OCI-LY3 (cell line): Measurements from ENCODE around the gene TH.

ENCODE experiments used
- H2AFZ ChIP-seq: fragments of 200-600, 300-600 bp; shearing (Covaris generic); 2 replicates; pipeline ENCODE4 v1.6.0; 2014; ENCODE audit warnings: antibody characterized with exemption, low read depth, low read length
- H3K27ac ChIP-seq: fragments of 200-600, 300-600 bp; sonication (generic); 2 replicates; pipeline ENCODE4 v1.5.1; 2014; ENCODE audit warnings: mild to moderate bottlenecking, low read length, moderate library complexity, mixed read lengths
- H3K27me3 ChIP-seq: fragments of 200-600, 300-600 bp; sonication (generic); 2 replicates; pipeline ENCODE4 v1.6.1; 2014; ENCODE audit warnings: low read depth, low read length, mixed read lengths
- H3K36me3 ChIP-seq: fragments of 200-600, 300-600 bp; sonication (generic); replicated peaks from 2 replicates; pipeline ENCODE3; 2014; ENCODE audit warnings: low read depth, low read length, mixed read lengths
- H3K4me1 ChIP-seq: fragments of 300-600, 200-600 bp; sonication (generic); 2 replicates; pipeline ENCODE4 v1.6.1; 2014; ENCODE audit warnings: low read length, mixed read lengths
- H3K4me2 ChIP-seq: fragments of 200-600, 300-600 bp; sonication (generic); 2 replicates; pipeline ENCODE4 v1.6.1; 2014; ENCODE audit warnings: low read length, mixed read lengths
- H3K4me3 ChIP-seq: fragments of 300-600, 200-600 bp; sonication (generic); 2 replicates; pipeline ENCODE4 v1.5.1; 2014; ENCODE audit warnings: antibody characterized with exemption, mild to moderate bottlenecking, low read length, moderate library complexity
- H3K79me2 ChIP-seq: fragments of 300-600, 200-600 bp; shearing (Covaris generic); 2 replicates; pipeline ENCODE4 v1.6.1; 2014; ENCODE audit warnings: mild to moderate bottlenecking, low read length, mixed read lengths
- H3K9ac ChIP-seq: fragments of 300-600, 200-600 bp; shearing (Covaris generic); 2 replicates; pipeline ENCODE4 v1.6.0; 2014; ENCODE audit warnings: mild to moderate bottlenecking, low read length, moderate library complexity
- H3K9me3 ChIP-seq: fragments of 200-600, 300-600 bp; shearing (Covaris generic); 2 replicates; pipeline ENCODE4 v1.6.1; 2014; ENCODE audit warnings: low read length, mixed read lengths; ENCODE audit not compliant: insufficient read depth
- H4K20me1 ChIP-seq: fragments of 200-600, 300-600 bp; sonication (generic); 2 replicates; pipeline ENCODE4 v1.6.1; 2016; ENCODE audit warnings: low read length, mixed read lengths; ENCODE audit not compliant: insufficient read depth
- CTCF ChIP-seq: fragments of 200-600, 300-600 bp; sonication (generic); IDR thresholded peaks from 2 replicates; pipeline ENCODE4 v1.5.1; 2014; ENCODE audit warnings: antibody characterized with exemption, low read length, low read depth
- EZH2phosphoT487 ChIP-seq: fragments of 200-600 bp; shearing (Covaris generic); IDR thresholded peaks from 2 replicates; pipeline ENCODE4 v1.6.1; 2018; ENCODE audit warnings: antibody characterized with exemption, mixed run types, low read depth

TH gene

GRCh38 chr11:2169005-2169378 is 2.6 kb downstream of the TH start:
- H3K4me2 ChIP-seq, result no peak overlapping the region
- no peaks in the 10 kb centered on the region for H3K27me3 ChIP-seq
- no peaks in the 10 kb centered on the region for H4K20me1 ChIP-seq
- H2AFZ ChIP-seq, result no peak overlapping the region
- no peak overlapping the region for H3K9ac ChIP-seq
- no peak for TF ChIP-seq CTCF
- TF ChIP-seq EZH2phosphoT487, result no peak
- no peaks in the 10 kb centered on the region for H3K4me1 ChIP-seq
- H3K9me3 ChIP-seq, result no peaks in the 10 kb centered on the region
- no peak overlapping the region for H3K27ac ChIP-seq
- no peaks in the 10 kb centered on the region for H3K36me3 ChIP-seq
- H3K79me2 ChIP-seq, result no peaks in the 10 kb centered on the region
- H3K4me3 ChIP-seq, result no peak overlapping the region

DNA sequence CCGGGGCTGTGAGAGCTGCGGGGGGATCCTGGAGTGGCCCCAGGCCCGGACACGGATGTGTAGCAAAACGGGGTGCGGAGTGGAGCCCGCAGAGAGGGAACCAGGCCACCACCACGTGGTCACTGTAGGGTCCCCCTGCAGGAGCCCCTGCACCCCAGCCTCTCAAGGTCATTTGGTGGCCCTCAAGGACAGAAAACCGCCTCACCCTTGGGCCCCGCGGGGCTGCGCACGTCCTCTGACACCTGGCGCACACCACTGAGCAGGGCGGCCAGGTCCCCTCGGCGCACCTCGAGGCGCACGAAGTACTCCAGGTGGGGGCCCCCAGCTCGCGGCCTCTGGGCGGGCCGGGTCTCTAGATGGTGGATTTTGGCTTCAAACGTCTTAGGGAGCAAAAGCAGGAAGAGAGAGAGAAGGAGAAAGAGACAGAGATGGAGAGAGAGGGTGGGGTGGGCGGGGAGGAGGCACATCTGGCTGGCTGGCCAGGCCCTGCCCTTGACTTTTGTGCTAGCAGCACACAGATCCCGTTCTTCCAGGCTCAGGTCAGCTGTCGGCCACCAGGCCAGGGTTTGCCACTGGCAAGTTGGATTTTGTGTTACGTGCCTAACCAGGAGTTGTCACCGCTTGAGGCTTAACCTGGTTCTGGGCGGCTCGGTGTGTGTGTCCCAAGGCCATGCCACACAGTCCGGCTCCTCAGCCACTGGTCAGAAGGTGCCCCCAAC is 3.2 kb downstream of the TH start:
- H3K27me3 ChIP-seq, result no peaks in the 10 kb centered on the region
- no peaks in the 10 kb centered on the region for H3K36me3 ChIP-seq
- TF ChIP-seq CTCF (no peak), EZH2phosphoT487 (no peak)
- H3K9ac ChIP-seq, result no peak overlapping the region
- no peaks in the 10 kb centered on the region for H3K9me3 ChIP-seq
- H3K4me1 ChIP-seq, result no peaks in the 10 kb centered on the region
- no peaks in the 10 kb centered on the region for H4K20me1 ChIP-seq
- H3K4me3 ChIP-seq, result no peak overlapping the region
- no peak overlapping the region for H3K27ac ChIP-seq
- H3K79me2 ChIP-seq, result no peaks in the 10 kb centered on the region
- no peak overlapping the region for H3K4me2 ChIP-seq
- no peak overlapping the region for H2AFZ ChIP-seq

- no peak for TF ChIP-seq CTCF
- no peak for TF ChIP-seq EZH2phosphoT487
- Histone ChIP-seq H3K9ac (no peak overlapping the region), H4K20me1 (no peaks in the 10 kb centered on the region), H3K27me3 (no peaks in the 10 kb centered on the region), H3K9me3 (no peaks in the 10 kb centered on the region), H3K79me2 (no peaks in the 10 kb centered on the region), H3K4me1 (no peaks in the 10 kb centered on the region), H3K4me2 (no peak overlapping the region), H3K4me3 (no peak overlapping the region), H3K36me3 (no peaks in the 10 kb centered on the region), H2AFZ (no peak overlapping the region), H3K27ac (no peak overlapping the region)
These were observed 4.2 kb downstream of the TH start for GRCh38 chr11:2167141-2168045.

- no peaks in the 10 kb centered on the region for H3K27me3 ChIP-seq
- no peak overlapping the region for H3K4me3 ChIP-seq
- H2AFZ ChIP-seq, result no peak overlapping the region
- H3K9me3 ChIP-seq, result no peaks in the 10 kb centered on the region
- H3K9ac ChIP-seq, result no peak overlapping the region
- H4K20me1 ChIP-seq, result no peaks in the 10 kb centered on the region
- H3K4me2 ChIP-seq, result no peak overlapping the region
- no peaks in the 10 kb centered on the region for H3K79me2 ChIP-seq
- no peak for TF ChIP-seq EZH2phosphoT487
- TF ChIP-seq CTCF, result peak; percentile 28; the same call in 1 of the 2 replicates
- no peaks in the 10 kb centered on the region for H3K36me3 ChIP-seq
- H3K4me1 ChIP-seq, result no peaks in the 10 kb centered on the region
- H3K27ac ChIP-seq, result no peak overlapping the region
These were observed 5.3 kb downstream of the TH start for GRCh38 chr11:2166091-2166851.
